Kidney epithelial cell (primary cell): ENCODE data around the gene NINL. TPM values are rescaled to one million over a fixed set of nuclear protein-coding genes. Genes with fewer than 3 reads are reported as not detected.

ENCODE experiments used
- DNase-seq: peaks from one replicate; pipeline ENCODE4 v3.0.0-alpha.2; 2010; ENCODE audit warnings: low read depth
- H3K27me3 ChIP-seq: 2 replicates; pipeline ENCODE4 v1.6.0; 2011; ENCODE audit warnings: low read length; ENCODE audit not compliant: control insufficient read depth, insufficient read depth
- H3K36me3 ChIP-seq: 2 replicates; pipeline ENCODE4 v1.5.1; 2011; ENCODE audit warnings: low read length; ENCODE audit not compliant: control insufficient read depth, insufficient read depth
- H3K4me3 ChIP-seq: 2 replicates; pipeline ENCODE4 v1.5.1; 2011; ENCODE audit warnings: low read depth, mild to moderate bottlenecking, control low read depth, low read length
- total RNA-seq: library from RNA; depleted of rRNA; stranded (reverse); fragments of >200 nt; gene quantifications from 2 replicates; pipeline ENCODE4 v1.2.3, GENCODE V29; 2015
- TF ChIP-seq, protein P1 (sequence below): IDR thresholded peaks from 2 replicates; pipeline ENCODE4 v1.5.1; 2011; ENCODE audit warnings: mild to moderate bottlenecking, moderate library complexity, low read length, control low read depth, inconsistent platforms; ENCODE audit not compliant: insufficient read depth, poor library complexity, severe bottlenecking

NINL gene
- total RNA-seq, 1 donor from 2014 or later = 19.6 TPM

DNA sequence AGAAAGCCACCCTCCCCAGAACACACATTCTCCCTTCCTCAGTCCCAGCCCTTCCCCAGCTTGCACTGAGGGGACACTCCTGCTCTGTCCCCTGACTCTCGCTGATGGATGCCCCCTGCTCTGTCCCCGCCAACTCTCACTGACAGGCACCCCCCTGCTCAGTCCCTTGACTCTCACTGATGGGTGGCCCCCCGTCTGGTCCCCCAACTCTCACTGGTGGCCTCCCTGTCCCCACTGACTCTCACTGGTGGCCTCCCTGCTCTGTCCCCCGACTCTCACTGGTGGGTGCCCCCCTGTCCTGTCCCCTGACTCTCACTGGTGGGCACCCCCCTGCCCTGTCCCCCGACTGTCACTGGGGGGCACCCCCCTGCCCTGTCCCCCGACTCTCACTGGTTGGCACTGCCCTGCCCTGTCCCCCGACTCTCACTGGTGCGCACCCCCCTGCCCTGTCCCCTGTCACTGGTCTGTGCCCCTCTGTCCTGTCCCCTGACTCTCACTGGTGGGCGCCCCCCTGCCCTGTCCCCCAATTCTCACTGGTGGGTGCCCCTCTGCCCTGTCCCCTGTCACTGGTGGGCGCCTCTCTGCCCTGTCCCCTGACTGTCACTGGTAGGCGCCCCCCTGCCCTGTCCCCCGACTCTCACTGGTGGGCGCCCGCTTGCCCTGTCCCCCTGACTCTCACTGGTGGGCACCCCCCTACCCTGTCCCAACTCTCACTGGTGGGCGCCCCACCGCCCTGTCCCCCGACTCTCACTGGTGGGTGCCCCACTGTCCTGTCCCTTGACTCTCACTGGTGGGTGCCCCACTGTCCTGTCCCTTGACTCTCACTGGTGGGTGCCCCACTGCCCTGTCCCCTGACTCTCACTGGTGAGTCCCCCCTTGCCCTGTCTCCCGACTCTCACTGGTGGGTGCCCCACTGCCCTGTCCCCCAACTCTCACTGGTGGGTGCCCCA is 116.9 kb downstream of the NINL start:
- TF ChIP-seq, protein P1, sequence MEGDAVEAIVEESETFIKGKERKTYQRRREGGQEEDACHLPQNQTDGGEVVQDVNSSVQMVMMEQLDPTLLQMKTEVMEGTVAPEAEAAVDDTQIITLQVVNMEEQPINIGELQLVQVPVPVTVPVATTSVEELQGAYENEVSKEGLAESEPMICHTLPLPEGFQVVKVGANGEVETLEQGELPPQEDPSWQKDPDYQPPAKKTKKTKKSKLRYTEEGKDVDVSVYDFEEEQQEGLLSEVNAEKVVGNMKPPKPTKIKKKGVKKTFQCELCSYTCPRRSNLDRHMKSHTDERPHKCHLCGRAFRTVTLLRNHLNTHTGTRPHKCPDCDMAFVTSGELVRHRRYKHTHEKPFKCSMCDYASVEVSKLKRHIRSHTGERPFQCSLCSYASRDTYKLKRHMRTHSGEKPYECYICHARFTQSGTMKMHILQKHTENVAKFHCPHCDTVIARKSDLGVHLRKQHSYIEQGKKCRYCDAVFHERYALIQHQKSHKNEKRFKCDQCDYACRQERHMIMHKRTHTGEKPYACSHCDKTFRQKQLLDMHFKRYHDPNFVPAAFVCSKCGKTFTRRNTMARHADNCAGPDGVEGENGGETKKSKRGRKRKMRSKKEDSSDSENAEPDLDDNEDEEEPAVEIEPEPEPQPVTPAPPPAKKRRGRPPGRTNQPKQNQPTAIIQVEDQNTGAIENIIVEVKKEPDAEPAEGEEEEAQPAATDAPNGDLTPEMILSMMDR = no peak
- H3K27me3 ChIP-seq = no peaks in the 10 kb centered on the region
- H3K4me3 ChIP-seq = no peak overlapping the region
- no peak for DNase-seq
- peaks cover 4% of the 10 kb centered on the region for H3K36me3 ChIP-seq

DNA sequence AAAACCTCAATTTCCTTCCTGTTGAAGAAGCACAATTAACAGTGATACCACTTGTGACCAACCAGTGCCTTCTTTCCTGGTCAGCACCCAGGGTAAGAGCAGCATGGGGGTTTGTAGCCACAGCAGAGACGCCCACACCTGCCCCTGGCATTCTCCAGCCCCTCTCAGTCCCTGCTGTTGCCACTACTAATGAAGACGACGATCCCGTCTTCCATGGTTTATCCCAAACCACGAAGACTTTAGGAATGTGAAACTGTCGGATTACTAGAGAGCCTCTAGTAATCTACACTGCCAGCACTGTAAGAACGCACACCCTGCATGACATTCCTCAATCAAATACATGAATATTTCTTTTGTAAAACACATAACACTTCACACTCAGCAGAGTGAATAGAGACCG is 117.9 kb downstream of the NINL start:
- TF ChIP-seq, protein P1 = no peak
- H3K4me3 ChIP-seq = no peak overlapping the region
- peaks cover 4% of the 10 kb centered on the region for H3K36me3 ChIP-seq
- no peak for DNase-seq
- H3K27me3 ChIP-seq = no peaks in the 10 kb centered on the region

DNA sequence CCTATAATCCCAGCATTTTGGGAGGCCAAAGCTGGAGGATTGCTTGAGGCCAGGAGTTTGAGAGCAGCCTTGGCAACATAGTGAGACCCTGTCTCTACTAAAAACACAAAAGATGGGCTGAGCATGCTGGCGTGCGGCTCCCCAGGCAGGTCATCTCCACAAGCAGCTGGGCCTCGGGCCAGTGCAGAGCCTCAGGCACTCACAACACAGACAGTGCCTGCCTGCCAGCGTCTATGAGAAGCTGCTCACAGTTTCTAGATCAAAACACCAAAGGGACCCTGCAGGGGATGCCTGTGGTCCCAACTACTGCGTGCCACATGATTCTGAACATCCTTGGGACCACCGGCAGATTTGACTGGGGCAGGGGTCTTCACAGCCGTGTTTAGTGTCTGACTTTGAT is 118.5 kb downstream of the NINL start:
- TF ChIP-seq, protein P1 = no peak
- no peak for DNase-seq

DNA sequence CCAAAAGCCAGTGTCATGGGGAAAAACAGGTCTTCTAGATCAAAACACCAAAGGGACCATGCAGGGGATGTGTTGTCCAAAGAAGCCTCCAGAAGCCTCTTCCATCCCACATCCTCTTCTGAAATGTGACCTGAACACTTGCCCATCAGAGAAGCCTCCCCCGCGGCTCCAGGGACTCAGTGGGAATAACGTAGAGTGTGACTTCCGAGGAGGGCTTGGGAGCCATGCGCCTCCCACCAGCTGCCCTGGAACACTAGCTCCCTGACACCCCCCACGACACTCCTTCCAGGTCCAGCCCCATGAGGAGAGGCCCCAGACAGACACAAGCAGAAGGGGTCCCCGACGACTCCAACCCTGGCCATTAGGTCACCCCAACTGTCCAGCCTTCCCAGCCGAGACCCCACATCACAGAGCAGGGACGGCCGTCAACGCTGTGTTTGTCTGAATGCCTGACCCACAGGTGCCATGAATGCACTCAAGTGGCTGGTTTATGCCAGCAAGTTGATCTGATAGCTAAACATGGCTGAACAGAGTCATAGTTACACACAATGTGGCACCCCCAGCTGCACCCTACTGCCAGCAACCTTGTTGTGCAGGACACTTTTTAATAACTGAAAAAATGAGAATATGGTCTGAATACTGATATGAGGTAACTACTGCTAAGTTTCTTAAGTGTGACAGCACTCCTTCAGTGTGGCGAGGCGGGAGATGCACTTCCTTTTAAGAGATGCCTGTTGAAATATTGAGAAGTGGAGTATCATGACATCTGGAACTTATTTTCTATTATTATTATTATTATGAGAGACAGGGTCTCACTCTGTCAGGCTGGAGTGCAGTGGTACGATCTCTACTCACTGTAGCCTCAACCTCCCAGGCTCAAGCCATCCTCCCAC is 119.8 kb downstream of the NINL start:
- Histone ChIP-seq H3K27me3 (no peaks in the 10 kb centered on the region), H3K4me3 (no peak overlapping the region), H3K36me3 (peaks cover 3% of the 10 kb centered on the region)
- no peak for DNase-seq
- TF ChIP-seq, protein P1 = no peak

More for the DNA sequence above, 118.5 kb downstream of the NINL start:
- peaks cover 4% of the 10 kb centered on the region for H3K36me3 ChIP-seq
- H3K4me3 ChIP-seq = no peak overlapping the region
- no peaks in the 10 kb centered on the region for H3K27me3 ChIP-seq

DNA sequence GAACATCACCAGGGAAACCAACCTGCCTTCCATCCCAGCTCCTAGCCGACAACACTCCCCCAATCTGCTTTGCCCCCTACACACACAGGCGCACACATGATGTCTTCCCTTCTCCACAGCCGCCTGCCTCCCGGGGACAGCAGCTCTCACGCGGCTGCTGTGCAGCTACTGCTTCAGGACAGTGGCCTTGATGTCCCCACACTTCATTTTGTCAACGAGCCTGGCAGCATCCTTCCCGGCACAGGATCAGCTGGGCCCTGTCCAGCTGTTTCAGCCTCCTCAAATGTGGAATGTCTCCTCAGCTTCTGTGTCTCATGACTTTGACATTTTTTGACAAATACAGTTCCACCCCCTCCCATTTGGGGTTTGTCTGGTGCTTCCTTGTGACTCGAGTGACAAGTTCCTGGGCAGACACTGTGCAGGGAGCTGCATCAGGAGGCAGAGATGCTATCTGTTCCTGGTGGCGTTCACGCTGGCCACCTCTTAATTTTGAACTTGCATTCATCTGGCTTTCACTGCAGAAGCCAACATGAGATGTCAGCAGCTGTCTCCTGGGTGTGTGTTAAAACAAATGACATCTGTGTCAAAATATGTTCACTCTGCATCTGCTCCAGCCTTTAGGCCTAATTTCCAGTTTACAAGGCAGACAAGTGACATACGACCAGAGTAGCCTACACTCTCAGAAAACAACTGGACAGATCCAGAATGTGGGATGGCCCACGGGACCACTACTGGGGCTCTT is 120.7 kb downstream of the NINL start:
- no peak for DNase-seq
- TF ChIP-seq, protein P1 = no peak
- Histone ChIP-seq H3K27me3 (no peaks in the 10 kb centered on the region), H3K4me3 (no peak overlapping the region), H3K36me3 (peaks cover 3% of the 10 kb centered on the region)
